CD4-positive, alpha-beta T cell treated with Interleukin-21 for 1 hour (primary cell): ENCODE data around the gene METTL5.
A peak's percentile ranks its signal among the peaks of the same experiment; 100 is the strongest.

Experiments used
- DNase-seq: peaks from one replicate; pipeline ENCODE4 v3.0.0-alpha.2; 2020

Gene METTL5

GRCh38 chr2:169778446-169778845 is 46.3 kb downstream of the METTL5 start:
- no peak for DNase-seq

GRCh38 chr2:169776252-169776761 is 48.4 kb downstream of the METTL5 start:
- DNase-seq: no peak

- no peak for DNase-seq
These were observed 48.9 kb downstream of the METTL5 start for GRCh38 chr2:169775765-169776164.

- no peak for DNase-seq
These were observed 49.4 kb downstream of the METTL5 start for GRCh38 chr2:169775354-169775753.

GRCh38 chr2:169772651-169773050 is 52.1 kb downstream of the METTL5 start:
- DNase-seq: no peak

- no peak for DNase-seq
These were observed 53.1 kb downstream of the METTL5 start for GRCh38 chr2:169771612-169772011.

- DNase-seq: no peak
These were observed 53.7 kb downstream of the METTL5 start for GRCh38 chr2:169771021-169771420.

- peak; percentile 48 for DNase-seq
These were observed 56.3 kb downstream of the METTL5 start for GRCh38 chr2:169768262-169768995.

GRCh38 chr2:169767243-169767888 is 57.3 kb downstream of the METTL5 start:
- peak; percentile 68 for DNase-seq

- DNase-seq: no peak
These were observed 59.2 kb downstream of the METTL5 start for GRCh38 chr2:169765523-169765922.

- DNase-seq: no peak
These were observed 62.8 kb downstream of the METTL5 start for GRCh38 chr2:169761970-169762292.
